HG02571 (cell line): ENCODE data around the gene SOX12.
"Not testable (repeated sequence)": the region's sequence is repeated elsewhere in the genome, so short reads cannot be mapped to it uniquely, and the experiment has no call there.

ENCODE experiments used
- ATAC-seq: cut with Tn5 transposase; IDR thresholded peaks from one replicate; pipeline ENCODE4 v1.9.1; 2021; ENCODE audit warnings: mild to moderate bottlenecking, moderate library complexity; ENCODE audit not compliant: unreplicated experiment

Gene SOX12

GRCh38 chr20:362271-363254, 37.2 kb downstream of the SOX12 start:
- no peak for ATAC-seq

- ATAC-seq = no peak
Measured at GRCh38 chr20:363319-364078, 38.1 kb downstream of the SOX12 start.

DNA sequence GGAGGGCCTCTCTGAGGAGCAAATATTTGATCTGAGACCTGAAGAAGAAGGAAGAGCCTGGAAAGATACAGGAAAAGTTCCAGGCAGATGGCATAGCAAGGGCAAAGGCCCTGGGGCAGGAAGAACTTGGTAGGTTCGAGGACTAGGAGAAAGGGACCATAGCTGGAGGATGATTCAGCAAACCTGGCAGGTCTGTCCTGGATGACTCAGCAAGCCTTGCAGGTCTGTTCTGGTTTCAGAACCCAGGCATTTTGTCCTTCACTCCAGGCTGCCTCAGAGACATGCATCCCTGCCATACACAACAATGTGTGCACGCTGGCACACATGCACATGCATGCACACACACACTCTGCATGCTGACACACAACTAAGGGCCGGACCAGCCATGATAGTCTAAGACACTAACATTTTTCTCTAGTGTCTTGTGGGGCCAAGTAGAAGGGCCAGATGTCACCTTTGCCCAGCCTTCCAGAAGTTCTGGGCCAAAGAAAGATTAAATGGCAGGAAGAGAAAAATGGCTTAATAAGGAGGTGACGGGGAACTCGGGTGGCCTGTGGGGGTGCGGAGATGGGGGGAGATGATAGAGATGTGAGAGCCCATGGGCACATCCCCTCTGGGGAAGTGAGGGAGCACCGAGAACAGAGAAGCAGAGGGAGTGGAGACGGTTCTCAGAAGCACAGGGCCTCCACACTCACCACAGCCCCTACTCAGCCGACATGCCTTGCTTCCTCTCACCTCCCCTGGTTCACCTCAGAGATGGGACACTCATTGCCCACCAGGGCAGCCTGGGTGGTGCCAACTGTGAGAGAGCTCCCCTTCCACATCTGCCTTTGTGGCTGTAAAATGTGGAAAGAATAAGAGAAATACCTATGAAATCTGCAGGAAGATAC, 39.8 kb downstream of the SOX12 start:
- no peak for ATAC-seq

DNA sequence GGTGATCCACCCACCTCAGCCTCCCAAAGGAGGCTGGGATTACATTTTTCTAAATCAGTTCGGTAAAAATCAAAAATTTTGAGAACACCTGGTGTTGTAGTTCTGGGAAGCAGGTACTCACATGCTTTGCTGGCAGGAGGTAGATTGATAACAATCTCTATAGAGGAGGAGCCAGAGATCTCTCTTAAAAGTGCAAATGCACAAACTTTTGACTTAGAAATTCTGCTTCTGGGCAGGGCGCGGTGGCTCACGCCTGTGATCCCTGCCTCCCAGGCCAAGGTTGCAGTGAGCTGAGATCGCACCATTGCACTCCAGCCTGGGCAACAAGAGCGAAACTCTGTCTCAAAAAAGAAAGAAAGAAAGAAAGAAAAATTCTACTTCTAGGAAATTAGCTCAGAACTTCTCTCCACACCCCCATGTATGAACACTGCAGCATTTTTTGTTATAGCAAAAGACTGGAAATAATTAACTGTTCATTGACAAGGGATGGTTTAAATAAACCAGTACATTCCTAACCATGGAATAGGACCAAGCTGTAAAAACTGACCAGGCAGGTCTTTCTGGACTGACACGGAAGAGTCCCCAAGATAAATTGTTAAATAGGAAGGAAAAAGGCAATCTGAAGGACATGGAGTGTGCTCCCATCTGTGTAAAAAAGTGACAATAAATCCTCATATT, 40.8 kb downstream of the SOX12 start:
- no peak for ATAC-seq

- no peak for ATAC-seq
Measured at GRCh38 chr20:366719-367485, 41.5 kb downstream of the SOX12 start.

GRCh38 chr20:367486-367887, 42.1 kb downstream of the SOX12 start:
- no peak for ATAC-seq

- no peak for ATAC-seq
Measured at GRCh38 chr20:368915-369314, 43.6 kb downstream of the SOX12 start.

DNA sequence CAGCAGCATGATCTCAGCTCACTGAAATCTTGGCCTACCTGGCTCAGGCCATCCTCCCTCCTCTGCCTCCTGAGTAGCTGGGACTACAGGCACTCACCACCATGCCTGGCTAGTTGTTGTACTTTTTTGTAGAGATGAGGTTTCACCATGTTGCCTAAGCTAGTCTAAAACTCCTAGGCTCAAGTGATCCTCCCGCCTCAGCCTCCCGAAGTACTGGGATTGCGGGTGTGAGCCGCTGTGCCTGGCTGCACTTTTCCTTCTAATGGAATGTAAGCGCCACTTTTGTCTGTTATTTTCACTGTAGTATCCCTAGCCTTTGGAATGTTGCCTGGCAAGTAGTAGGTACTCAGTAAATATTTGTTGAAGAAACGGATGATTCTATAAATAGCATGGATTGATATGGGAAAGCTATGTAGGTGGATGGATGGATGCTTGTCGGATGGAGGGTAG, 44.8 kb downstream of the SOX12 start:
- no peak for ATAC-seq

DNA sequence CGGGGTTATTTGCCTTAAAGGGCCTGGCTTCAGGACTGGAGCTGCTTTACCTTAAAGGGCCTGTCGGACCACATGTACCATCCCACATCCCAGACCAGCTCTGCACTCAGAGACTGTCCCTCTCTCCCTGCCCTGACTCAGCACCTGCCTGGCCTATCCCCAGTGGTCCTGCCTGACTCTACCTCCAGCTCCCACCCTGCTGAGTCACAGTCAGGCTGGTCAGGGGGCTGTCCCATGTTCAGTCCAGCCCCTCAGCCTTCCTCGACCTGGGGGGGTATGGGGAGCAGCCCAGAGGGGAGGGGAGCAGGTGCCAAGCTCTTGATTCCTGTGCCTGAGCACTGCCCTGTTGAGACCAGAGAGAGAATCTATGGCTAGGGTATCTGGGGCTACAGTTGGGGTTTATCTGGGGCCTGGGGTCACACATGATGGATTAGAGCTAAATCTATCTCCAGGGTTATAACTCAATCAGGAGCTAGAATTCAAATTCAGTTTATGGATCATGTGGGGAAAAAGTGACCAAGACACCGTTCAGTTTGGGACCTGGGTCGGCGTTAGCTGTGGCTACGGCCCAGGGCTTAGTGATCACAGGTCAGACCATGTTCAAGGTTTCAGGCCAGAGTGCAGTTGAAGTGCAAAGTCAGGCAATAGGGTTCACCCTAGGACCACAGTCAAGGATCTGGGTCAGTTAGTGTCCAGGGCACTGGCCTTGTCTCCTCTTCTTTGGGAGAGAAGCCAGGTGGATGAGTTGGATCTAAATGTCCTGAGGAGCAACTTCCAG, 45.8 kb downstream of the SOX12 start:
- no peak for ATAC-seq

- ATAC-seq = no peak
Measured at GRCh38 chr20:371755-372542, 46.6 kb downstream of the SOX12 start.

- not testable (repeated sequence) for ATAC-seq
Measured at GRCh38 chr20:372543-373082, 47.3 kb downstream of the SOX12 start.

DNA sequence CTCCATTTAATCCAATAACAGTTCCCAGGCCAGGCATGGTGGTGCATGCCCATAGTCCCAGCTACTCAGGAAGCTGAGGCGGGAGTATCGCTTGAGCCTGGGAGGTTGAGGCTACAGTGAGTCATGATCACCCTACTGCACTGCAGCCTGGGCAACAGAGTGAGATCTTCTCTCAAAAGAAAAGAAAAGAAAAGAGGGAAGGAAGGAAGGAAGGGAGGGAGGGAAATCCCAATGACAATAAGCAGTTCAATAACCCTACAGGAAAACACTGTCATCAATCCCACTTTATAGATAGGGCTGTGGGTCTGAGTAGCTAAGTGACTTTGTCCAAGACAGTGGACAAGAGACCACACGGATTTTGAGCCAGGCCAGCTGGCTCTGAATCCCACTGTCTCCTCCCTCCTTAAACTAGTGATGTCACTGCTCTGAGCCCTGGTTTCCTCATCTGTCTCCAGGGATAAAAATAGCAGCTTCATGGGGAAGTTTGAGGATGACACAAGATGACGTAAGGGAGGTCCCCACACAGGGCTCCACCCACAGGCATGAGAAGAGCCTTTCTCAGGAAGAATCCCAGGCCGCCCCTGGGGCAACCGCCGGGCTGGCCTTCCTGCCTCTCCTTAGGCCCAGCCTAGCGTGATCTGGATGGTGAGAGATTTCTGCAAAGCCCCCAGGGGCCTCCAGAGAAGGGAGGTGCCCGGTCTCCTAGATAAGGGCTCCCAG, 48.0 kb downstream of the SOX12 start:
- ATAC-seq = no peak

- no peak for ATAC-seq
Measured at GRCh38 chr20:375265-375889, 50.0 kb downstream of the SOX12 start.

- no peak for ATAC-seq
Measured at GRCh38 chr20:376089-376488, 50.7 kb downstream of the SOX12 start.

DNA sequence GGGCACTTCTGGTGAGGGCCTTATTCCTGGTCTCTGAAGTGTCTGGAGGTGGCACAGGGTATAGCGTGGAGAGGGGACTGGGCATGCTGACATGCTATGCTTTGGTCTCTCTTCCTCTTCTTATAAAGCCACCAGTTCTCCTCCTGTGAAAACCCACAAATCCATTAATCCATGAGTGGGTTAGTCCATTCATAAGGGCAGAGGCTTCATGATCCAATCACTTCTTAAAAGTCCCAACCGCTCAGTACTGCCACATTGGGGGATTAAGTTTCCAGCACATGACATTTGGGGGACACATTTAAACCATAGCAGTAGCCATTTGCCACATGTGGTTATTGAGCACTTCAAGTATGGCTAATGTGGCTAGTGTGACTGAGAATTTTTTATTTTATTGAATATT, 51.4 kb downstream of the SOX12 start:
- no peak for ATAC-seq

DNA sequence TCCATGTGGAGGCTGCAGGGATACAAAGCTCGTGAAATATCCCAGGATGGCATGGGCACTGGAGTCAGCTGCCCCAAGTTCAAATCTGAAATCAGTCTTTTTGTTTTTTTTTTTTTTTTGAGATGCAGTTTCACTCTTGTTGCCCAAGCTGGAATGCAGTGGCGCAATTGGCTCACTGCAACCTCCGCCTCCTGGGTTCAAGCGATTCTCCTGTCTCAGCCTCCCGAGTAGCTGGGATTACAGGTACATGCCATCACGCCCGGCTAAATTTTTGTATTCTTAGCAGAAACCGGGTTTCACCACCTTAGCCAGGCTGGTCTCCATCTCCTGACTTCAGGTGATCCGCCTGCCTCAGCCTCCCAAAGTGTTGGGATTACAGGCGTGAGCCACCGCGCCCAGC, 52.2 kb downstream of the SOX12 start:
- ATAC-seq = not testable (repeated sequence)

GRCh38 chr20:378961-379336, 53.6 kb downstream of the SOX12 start:
- no peak for ATAC-seq
